ENCODE measurements around the gene CLMN. TPM values are rescaled to one million over a fixed set of nuclear protein-coding genes. Genes with fewer than 3 reads are reported as not detected.

Gene CLMN
- total RNA-seq, 4 donors from 2014 or later: 3.8 to 10.0 (median 5.3) TPM

GRCh38 chr14:95227279-95227860 is 92.3 kb downstream of the CLMN start:
- 39 to 67% methylated on average over 8 to 9 of the region's 19 CpGs for WGBS, 2 donors (ENCODE audit: low coverage in 1 of 2)
- Histone ChIP-seq H3K4me1 (peaks cover 0 to 12% (median 0%) of the 10 kb centered on the region in 3 donors), H3K27me3 (peaks cover 18% of the 10 kb centered on the region), H3K9me3 (no peaks in the 10 kb centered on the region), H3K36me3 (no peaks in the 10 kb centered on the region), H3K27ac (no peak overlapping the region), H3K4me3 (no peak overlapping the region)
- ATAC-seq: no peak
- no peak for TF ChIP-seq EP300 (IDR thresholded peaks at IDR 0.05)
- no peak for TF ChIP-seq POLR2AphosphoS5 (IDR thresholded peaks at IDR 0.05)
- no peak for TF ChIP-seq POLR2A (IDR thresholded peaks at IDR 0.05)
- TF ChIP-seq, protein P1, sequence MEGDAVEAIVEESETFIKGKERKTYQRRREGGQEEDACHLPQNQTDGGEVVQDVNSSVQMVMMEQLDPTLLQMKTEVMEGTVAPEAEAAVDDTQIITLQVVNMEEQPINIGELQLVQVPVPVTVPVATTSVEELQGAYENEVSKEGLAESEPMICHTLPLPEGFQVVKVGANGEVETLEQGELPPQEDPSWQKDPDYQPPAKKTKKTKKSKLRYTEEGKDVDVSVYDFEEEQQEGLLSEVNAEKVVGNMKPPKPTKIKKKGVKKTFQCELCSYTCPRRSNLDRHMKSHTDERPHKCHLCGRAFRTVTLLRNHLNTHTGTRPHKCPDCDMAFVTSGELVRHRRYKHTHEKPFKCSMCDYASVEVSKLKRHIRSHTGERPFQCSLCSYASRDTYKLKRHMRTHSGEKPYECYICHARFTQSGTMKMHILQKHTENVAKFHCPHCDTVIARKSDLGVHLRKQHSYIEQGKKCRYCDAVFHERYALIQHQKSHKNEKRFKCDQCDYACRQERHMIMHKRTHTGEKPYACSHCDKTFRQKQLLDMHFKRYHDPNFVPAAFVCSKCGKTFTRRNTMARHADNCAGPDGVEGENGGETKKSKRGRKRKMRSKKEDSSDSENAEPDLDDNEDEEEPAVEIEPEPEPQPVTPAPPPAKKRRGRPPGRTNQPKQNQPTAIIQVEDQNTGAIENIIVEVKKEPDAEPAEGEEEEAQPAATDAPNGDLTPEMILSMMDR (IDR thresholded peaks at IDR 0.05): no peak

DNA sequence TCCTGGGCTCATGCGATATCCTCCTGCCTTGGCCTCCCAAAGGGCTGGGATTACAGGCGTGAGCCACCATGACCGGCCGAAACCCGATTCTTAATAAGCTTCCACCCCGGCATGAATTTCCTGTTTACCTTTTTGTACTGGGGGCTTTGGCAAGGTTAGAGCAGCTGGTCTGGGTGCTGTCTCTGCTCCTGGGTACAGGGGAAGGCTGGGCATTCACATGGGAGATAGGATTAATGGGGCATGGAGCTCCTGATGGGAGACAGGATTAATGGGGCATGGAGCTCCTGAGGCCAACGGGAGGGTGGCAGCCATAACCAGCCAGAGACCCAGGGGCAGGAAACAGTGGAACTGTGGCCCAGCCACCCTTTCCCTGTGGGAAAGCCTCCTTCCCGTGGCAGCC is 92.9 kb downstream of the CLMN start:
- Histone ChIP-seq H3K27me3 (peaks cover 18% of the 10 kb centered on the region), H3K27ac (no peak overlapping the region), H3K36me3 (no peaks in the 10 kb centered on the region), H3K4me1 (peaks cover 0 to 16% (median 0%) of the 10 kb centered on the region in 3 donors), H3K9me3 (no peaks in the 10 kb centered on the region), H3K4me3 (no peak overlapping the region)
- no peak for TF ChIP-seq POLR2AphosphoS5 (IDR thresholded peaks at IDR 0.05)
- TF ChIP-seq POLR2A (IDR thresholded peaks at IDR 0.05): no peak
- WGBS, 2 donors (ENCODE audit: low coverage in 1 of 2): 59% methylated on average over 3 of the region's 8 CpGs; no CpG with 5 or more reads in 1 of the 2 donors
- ATAC-seq: no peak

DNA sequence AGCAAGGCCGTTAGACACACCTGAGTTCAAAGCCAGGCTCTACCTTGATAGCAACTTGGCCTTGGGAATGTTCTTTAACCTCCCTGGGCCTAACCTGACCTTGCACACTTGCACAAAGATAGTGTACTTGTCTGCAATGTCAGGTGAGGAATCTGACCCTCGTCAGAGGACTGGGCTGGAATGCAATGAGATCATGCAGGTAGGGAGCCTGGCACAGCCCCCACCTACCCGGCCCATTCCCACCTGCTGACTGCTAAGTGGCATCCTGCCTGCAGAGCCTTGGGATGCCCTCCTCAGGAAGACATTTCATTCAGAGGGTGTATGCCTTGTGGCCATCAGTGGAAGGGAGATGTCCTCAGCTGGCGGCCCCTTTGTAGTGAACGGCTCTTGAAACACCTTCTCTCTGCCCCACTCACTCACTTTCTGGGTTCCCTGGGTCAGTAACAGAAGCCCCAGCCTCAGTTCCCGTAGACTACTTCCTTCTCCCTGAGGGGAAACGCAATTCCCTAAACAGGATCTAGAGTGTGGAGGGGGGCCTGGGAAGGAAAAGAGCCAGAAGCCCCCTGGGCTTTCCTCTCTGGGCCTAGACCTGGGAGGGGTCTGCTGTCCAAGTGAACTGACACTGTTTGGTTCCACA is 94.3 kb downstream of the CLMN start:
- no peak for ATAC-seq
- TF ChIP-seq POLR2A (IDR thresholded peaks at IDR 0.05): no peak

DNA sequence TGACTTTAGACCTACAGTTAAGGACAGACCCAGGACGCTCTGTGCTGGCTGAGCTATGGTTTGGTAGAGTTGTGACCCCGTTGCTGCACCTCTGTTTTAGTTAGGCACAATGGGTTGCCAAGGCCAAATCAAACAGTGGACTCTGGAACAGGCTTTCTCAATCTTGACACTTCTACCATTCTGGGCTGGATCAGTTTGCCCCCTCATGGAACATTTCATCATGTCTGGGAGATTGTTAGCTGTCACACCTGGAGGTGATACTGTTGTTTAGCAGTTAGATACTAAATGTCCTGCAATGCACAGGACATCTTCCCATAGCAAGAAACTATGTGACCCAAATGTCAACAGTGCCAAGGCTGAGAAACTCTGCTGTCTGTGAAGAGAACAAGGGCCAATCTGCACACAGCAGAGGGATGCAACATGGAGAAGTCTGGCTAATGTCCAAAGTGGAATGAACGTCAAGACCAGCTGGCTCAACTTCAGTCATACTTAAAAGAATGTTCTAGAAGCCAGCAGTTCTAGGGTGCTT is 96.8 kb downstream of the CLMN start:
- WGBS, 2 donors (ENCODE audit: low coverage in 1 of 2): 10 to 76% methylated on average over 1 to 3 of the region's 3 CpGs
- H3K27ac ChIP-seq: no peak overlapping the region
- H3K4me3 ChIP-seq: no peak overlapping the region
- peaks cover 0 to 16% (median 0%) of the 10 kb centered on the region in 3 donors for H3K4me1 ChIP-seq
- H3K36me3 ChIP-seq: peaks cover 0 to 6% of the 10 kb centered on the region in 2 donors
- ATAC-seq: no peak
- no peak for TF ChIP-seq EP300 (IDR thresholded peaks at IDR 0.05)
- TF ChIP-seq POLR2A (IDR thresholded peaks at IDR 0.05): no peak
- no peak for TF ChIP-seq POLR2AphosphoS5 (IDR thresholded peaks at IDR 0.05)
- TF ChIP-seq, protein P1 (IDR thresholded peaks at IDR 0.05): no peak
- H3K9me3 ChIP-seq: no peaks in the 10 kb centered on the region
- peaks cover 18% of the 10 kb centered on the region for H3K27me3 ChIP-seq

More for the DNA sequence above, 94.3 kb downstream of the CLMN start:
- Histone ChIP-seq H3K9me3 (no peaks in the 10 kb centered on the region), H3K27ac (no peak overlapping the region), H3K36me3 (peaks cover 0 to 4% of the 10 kb centered on the region in 2 donors), H3K27me3 (peaks cover 18% of the 10 kb centered on the region), H3K4me1 (peaks cover 0 to 16% (median 0%) of the 10 kb centered on the region in 3 donors), H3K4me3 (no peak overlapping the region)
- WGBS, 2 donors (ENCODE audit: low coverage in 1 of 2): 83 to 90% methylated on average over 1 of the region's 7 CpGs

DNA sequence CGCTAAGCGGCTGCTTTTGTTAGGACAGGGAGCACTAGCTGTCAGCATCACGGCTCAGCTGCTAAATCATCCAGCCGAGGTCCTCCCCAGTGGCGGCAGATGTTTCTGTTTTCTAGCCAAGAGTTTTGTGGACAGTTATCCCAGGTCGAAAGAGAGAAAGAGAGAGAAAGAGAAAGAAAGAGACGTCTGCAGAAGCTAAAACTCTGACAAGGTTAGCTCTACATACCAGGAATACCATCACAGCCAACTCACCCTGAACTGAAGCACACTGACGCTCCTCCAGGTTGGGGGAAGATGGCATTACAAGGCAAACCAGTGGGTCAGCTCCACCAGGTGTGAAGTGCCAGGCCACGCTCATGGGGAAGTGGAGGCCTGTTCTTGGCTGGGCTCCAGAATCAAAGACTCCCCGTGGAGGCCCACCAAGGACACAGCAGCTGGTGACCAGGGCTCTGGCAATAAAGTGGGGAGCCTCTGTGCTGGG is 97.5 kb downstream of the CLMN start:
- peaks cover 17% of the 10 kb centered on the region for H3K27me3 ChIP-seq
- no peak overlapping the region for H3K27ac ChIP-seq
- H3K36me3 ChIP-seq: peaks cover 0 to 6% of the 10 kb centered on the region in 2 donors
- TF ChIP-seq, protein P1 (IDR thresholded peaks at IDR 0.05): no peak
- no peak overlapping the region for H3K4me3 ChIP-seq
- no peak for ATAC-seq
- peaks cover 0 to 9% (median 0%) of the 10 kb centered on the region in 3 donors for H3K4me1 ChIP-seq
- WGBS, 2 donors (ENCODE audit: low coverage in 1 of 2): 22 to 48% methylated on average over 4 to 6 of the region's 10 CpGs
- H3K9me3 ChIP-seq: no peaks in the 10 kb centered on the region

Measured in gastroesophageal sphincter (tissue), 4 donors.